ENCODE data around the gene ATRIP. TPM values are rescaled to one million over a fixed set of nuclear protein-coding genes. Genes with fewer than 3 reads are reported as not detected.

Gene ATRIP
- total and polyA plus RNA-seq, 12 donors, result 2.2 to 5.4 (median 3.8) TPM

DNA sequence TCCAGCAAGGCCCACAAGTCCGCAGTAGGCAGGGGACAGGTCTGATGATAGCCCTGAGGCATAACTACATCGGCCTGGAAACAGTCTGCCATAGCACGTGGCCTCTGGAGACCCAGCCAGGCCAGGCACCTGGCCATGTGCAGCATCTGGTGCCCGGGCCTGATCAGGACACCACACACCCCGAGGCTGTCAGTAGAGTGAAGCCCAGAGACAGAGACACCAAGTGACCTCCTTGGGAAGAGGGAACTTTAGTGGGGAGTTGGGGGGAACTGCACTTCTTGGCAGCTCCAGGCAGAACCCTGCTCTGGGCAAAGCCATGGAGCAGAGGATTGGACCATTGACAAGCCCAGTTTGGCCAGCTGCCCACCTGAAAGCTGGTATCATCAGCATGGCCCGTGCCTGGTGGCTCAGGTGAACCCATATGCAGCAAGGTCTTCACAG lies 56.2 kb downstream of the ATRIP start:
- DNase-seq, result peak; percentile 35 to 47
- WGBS, 2 donors, result 32 to 35% methylated on average over 6 of the region's 6 CpGs
- peaks cover 15 to 46% (median 24%) of the 10 kb centered on the region in 9 donors for H3K4me1 ChIP-seq
- peaks cover 0 to 7% (median 0%) of the 10 kb centered on the region in 11 donors for H3K9me3 ChIP-seq
- H3K4me3 ChIP-seq, result peak overlapping the region in 9 of 10 donors; percentile 73 to 83 (median 80)
- H3K36me3 ChIP-seq, result peaks cover 0 to 33% (median 6%) of the 10 kb centered on the region in 9 donors
- ATAC-seq, result peak in 6 of 8 donors; percentile 10 to 75 (median 26)
- no peaks in the 10 kb centered on the region for H3K27me3 ChIP-seq
- TF ChIP-seq, protein P1, sequence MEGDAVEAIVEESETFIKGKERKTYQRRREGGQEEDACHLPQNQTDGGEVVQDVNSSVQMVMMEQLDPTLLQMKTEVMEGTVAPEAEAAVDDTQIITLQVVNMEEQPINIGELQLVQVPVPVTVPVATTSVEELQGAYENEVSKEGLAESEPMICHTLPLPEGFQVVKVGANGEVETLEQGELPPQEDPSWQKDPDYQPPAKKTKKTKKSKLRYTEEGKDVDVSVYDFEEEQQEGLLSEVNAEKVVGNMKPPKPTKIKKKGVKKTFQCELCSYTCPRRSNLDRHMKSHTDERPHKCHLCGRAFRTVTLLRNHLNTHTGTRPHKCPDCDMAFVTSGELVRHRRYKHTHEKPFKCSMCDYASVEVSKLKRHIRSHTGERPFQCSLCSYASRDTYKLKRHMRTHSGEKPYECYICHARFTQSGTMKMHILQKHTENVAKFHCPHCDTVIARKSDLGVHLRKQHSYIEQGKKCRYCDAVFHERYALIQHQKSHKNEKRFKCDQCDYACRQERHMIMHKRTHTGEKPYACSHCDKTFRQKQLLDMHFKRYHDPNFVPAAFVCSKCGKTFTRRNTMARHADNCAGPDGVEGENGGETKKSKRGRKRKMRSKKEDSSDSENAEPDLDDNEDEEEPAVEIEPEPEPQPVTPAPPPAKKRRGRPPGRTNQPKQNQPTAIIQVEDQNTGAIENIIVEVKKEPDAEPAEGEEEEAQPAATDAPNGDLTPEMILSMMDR (IDR thresholded peaks at IDR 0.05), result no peak
- peak overlapping the region in 9 of 10 donors; percentile 87 to 98 (median 97) for H3K27ac ChIP-seq
- intact Hi-C loops (cut with DNase I), result loop anchor here in 5 of 10 donors (2.0 to 5.0 kb wide), 4 partner anchors 30 to 45 kb away; a partner anchor contains a TSS

DNA sequence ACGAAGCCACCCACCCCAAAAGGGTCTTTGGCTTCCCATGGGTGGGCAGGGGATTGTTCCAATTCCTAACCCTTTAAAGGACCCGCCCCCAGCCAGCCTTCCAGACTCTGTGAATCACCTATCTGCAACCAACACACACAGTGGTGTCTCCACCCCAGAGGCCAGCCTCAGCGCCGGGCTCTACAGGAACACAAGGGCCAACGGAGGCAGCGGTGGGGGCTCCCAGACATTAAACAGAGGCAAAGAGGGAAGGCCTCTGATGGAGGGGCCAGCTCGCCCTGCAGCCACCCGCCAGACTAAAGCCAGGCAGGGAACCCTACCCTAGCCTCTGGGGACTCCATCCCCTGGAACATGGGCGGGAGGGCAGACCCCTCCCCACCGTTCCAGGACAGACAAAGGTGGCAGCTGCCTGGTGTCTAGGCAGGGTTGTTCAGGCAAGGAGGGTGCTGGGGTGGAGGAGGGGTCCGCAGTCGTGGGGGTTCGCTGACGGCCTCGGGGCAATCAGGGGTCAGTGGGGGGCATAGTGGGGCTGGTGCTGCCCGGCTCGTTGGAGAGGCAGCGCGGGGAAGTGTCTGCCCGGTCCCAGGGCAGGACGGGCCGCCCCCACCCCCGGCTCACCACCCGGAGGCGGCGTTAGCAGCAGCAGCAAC lies 57.0 kb downstream of the ATRIP start:
- Histone ChIP-seq H3K27ac (peak overlapping the region; percentile 87 to 98 (median 97)), H3K4me1 (peaks cover 15 to 50% (median 24%) of the 10 kb centered on the region in 9 donors), H3K36me3 (peaks cover 0 to 25% (median 0%) of the 10 kb centered on the region in 9 donors), H3K27me3 (no peaks in the 10 kb centered on the region), H3K4me3 (peak overlapping the region; percentile 32 to 83 (median 79)), H3K9me3 (peaks cover 0 to 2% (median 0%) of the 10 kb centered on the region in 11 donors)
- DNase-seq (peak; percentile 46 to 49), ATAC-seq (peak in 6 of 8 donors; percentile 10 to 54 (median 34))
- 11 to 18% methylated on average over 20 to 26 of the region's 26 CpGs for WGBS, 2 donors
- TF ChIP-seq, protein P1 (IDR thresholded peaks at IDR 0.05), result no peak
- intact Hi-C loops (cut with DNase I), result loop anchor here in 8 of 10 donors (2.0 to 5.0 kb wide), 5 partner anchors 31 to 44 kb away; a partner anchor contains a TSS

DNA sequence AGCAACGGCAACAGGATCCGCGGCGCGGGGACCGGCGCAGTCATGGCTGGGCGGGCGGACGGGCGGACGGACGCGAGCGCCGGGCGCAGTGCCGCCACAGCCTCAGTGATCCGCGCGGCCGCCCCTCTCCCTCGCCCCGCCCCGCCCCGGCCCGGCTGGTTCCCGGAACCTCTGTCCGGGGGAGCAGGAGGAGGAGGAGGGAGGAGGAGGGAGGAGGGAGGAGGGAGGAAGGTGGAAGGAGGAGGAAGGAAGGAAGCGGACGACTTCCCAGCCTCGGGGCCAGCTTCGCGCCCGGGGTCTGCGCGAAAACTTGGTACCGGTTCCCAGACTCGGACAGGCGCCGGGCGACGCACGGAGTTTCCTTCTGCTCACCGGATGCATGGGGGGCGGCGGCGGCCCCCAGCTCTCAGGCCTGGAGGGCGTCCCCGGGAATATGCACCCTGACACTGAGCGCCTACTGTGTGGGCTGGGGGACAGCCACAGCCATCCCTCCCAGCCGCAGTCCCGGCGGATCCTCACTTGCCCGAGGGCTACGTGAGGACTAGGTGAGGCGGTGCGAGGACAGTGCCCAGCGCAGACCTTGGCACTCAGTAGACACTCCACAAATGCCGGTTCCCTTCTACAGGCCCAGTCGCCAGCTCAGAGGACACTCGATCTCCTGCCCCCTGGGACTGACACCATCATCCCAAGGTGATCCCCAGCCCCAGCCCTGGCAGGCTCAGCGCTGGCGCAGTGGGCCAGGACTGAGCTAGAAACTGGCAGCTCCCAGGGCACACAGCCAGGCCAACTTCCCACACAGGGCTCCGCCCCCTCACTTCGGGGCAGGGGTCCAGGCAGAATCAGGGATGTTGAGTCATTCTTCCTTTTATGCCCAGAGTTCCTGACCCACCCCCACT lies 57.8 kb downstream of the ATRIP start, which contains the start of gene SHISA5:
Gene SHISA5, minus strand, starts transcription at position 124 of the 896 bp plus-strand sequence. Its CDS starts 80 bp downstream, at position 44.
- ATAC-seq (peak; percentile 85 to 93 (median 88)), DNase-seq (peak; percentile 89)
- TF ChIP-seq, protein P1 (IDR thresholded peaks at IDR 0.05), result no peak
- Histone ChIP-seq H3K4me1 (peaks cover 15 to 50% (median 24%) of the 10 kb centered on the region in 9 donors), H3K4me3 (peak within 1 kb of the TSS; percentile 32 to 83 (median 79)), H3K9me3 (no peaks in the 10 kb centered on the region), H3K36me3 (peaks cover 0 to 18% (median 0%) of the 10 kb centered on the region in 9 donors), H3K27me3 (no peaks in the 10 kb centered on the region), H3K27ac (peak within 1 kb of the TSS; percentile 87 to 98 (median 97))
- intact Hi-C loops (cut with DNase I), result loop anchor here in 6 of 10 donors (2.0 to 5.0 kb wide), 5 partner anchors 31 to 43 kb away; a partner anchor contains a TSS
- WGBS, 2 donors, result 3 to 4% methylated on average over 50 to 66 of the region's 66 CpGs
